TTC549 (cell line): ENCODE data around the gene SGPP1.
"Not testable (repeated sequence)": the region's sequence is repeated elsewhere in the genome, so short reads cannot be mapped to it uniquely, and the experiment has no call there.

Experiments
- FAIRE-seq: peaks from 2 replicates; lab custom pipeline; 2012; peaks lifted over from hg19 to GRCh38; lab: Jason Lieb, UNC

SGPP1 gene

GRCh38 chr14:63727736-63728728, at the start of gene SGPP1:
SGPP1 (minus strand) TSS chr14:63728065; CDS start chr14:63727944, 121 bp downstream.
- no peak for FAIRE-seq

GRCh38 chr14:63777024-63777423, 49.2 kb upstream of the SGPP1 start:
- FAIRE-seq, result no peak

GRCh38 chr14:63773504-63773903, 45.6 kb upstream of the SGPP1 start:
- FAIRE-seq, result no peak

GRCh38 chr14:63770187-63770807, 42.4 kb upstream of the SGPP1 start:
- peak; percentile 65 for FAIRE-seq

- FAIRE-seq, result no peak
These were observed 38.7 kb upstream of the SGPP1 start for GRCh38 chr14:63766611-63767010.

- no peak for FAIRE-seq
These were observed 36.8 kb upstream of the SGPP1 start for GRCh38 chr14:63764620-63765139.

- FAIRE-seq, result no peak
These were observed 36.2 kb upstream of the SGPP1 start for GRCh38 chr14:63764103-63764502.

- FAIRE-seq, result no peak
These were observed 33.7 kb upstream of the SGPP1 start for GRCh38 chr14:63761351-63762117.

GRCh38 chr14:63760014-63760413, 32.1 kb upstream of the SGPP1 start:
- FAIRE-seq, result no peak

GRCh38 chr14:63759456-63759855, 31.6 kb upstream of the SGPP1 start:
- no peak for FAIRE-seq

- no peak for FAIRE-seq
These were observed 29.3 kb upstream of the SGPP1 start for GRCh38 chr14:63757211-63757610.

- FAIRE-seq, result no peak
These were observed 24.7 kb upstream of the SGPP1 start for GRCh38 chr14:63752449-63753169.

GRCh38 chr14:63751076-63751475, 23.2 kb upstream of the SGPP1 start:
- not testable (repeated sequence) for FAIRE-seq

GRCh38 chr14:63747846-63748245, 20.0 kb upstream of the SGPP1 start:
- no peak for FAIRE-seq

- FAIRE-seq, result no peak
These were observed 18.1 kb upstream of the SGPP1 start for GRCh38 chr14:63745858-63746425.

GRCh38 chr14:63745272-63745671, 17.4 kb upstream of the SGPP1 start:
- no peak for FAIRE-seq

- no peak for FAIRE-seq
These were observed 9.7 kb upstream of the SGPP1 start for GRCh38 chr14:63737582-63738006.

GRCh38 chr14:63735720-63736119, 7.9 kb upstream of the SGPP1 start:
- no peak for FAIRE-seq

GRCh38 chr14:63730659-63731058, 2.8 kb upstream of the SGPP1 start:
- no peak for FAIRE-seq

GRCh38 chr14:63727231-63727735, 582 bp downstream of the SGPP1 start:
- FAIRE-seq, result no peak

GRCh38 chr14:63726499-63726898, 1.4 kb downstream of the SGPP1 start:
- FAIRE-seq, result no peak
